K562 (cell line): ENCODE measurements around the gene SUSD5.

ENCODE experiments used
- CEBPB ChIP-seq: fragments of 450-650 bp; IDR thresholded peaks from 2 replicates; pipeline ENCODE4 v1.6.1; 2016; ENCODE audit warnings: missing genetic modification characterization, missing compliant biosample characterization
- CREB3L1 ChIP-seq: fragments of 450-650 bp; IDR thresholded peaks from 2 replicates; pipeline ENCODE4 v1.6.1; 2014; ENCODE audit warnings: low read depth, mild to moderate bottlenecking, moderate library complexity, borderline replicate concordance
- CTCF ChIP-seq, 3 experiments: IDR thresholded peaks in 2 of 3; conservative IDR thresholded peaks in 1 of 3; 2 replicates each; pipeline ENCODE4 v1.5.1; 2011 to 2012; ENCODE audit warnings: low read length in 3 of 3, mild to moderate bottlenecking in 3 of 3, control low read depth in 2 of 3, improper control_type of control experiment in 1 of 3, inconsistent platforms in 1 of 3, low read depth in 1 of 3, mixed read lengths in 1 of 3, moderate library complexity in 1 of 3; ENCODE audit not compliant: insufficient read depth in 2 of 3
- ETS1 ChIP-seq: conservative IDR thresholded peaks from 2 replicates; pipeline ENCODE4 v1.6.1; 2011; ENCODE audit warnings: low read depth, mild to moderate bottlenecking, low read length; ENCODE audit not compliant: control insufficient read depth
- GABPA ChIP-seq: fragments of 200-800 bp; sonication (Bioruptor generic); conservative IDR thresholded peaks from 2 replicates; pipeline ENCODE4 v1.6.1; 2016; ENCODE audit warnings: low read depth, missing genetic modification characterization, missing compliant biosample characterization
- HMGXB4 ChIP-seq: sonication (generic); formaldehyde crosslinking; IDR thresholded peaks from 2 replicates; pipeline ENCODE4 v1.8.1; 2023; ENCODE audit warnings: mild to moderate bottlenecking, missing genetic modification reagents
- MTA3 ChIP-seq: fragments of 450-650 bp; formaldehyde crosslinking; IDR thresholded peaks from 2 replicates; pipeline ENCODE4 v1.6.1; 2017; ENCODE audit warnings: mild to moderate bottlenecking, borderline replicate concordance
- POLR2A ChIP-seq: fragments of 450-650 bp; conservative IDR thresholded peaks from 2 replicates; pipeline ENCODE4 v1.6.1; 2016
- POLR2AphosphoS2 ChIP-seq: IDR thresholded peaks from 2 replicates; pipeline ENCODE4 v1.6.1; 2012; ENCODE audit warnings: low read length, improper control_type of control experiment
- TAF1 ChIP-seq: IDR thresholded peaks from 2 replicates; pipeline ENCODE4 v1.6.1; 2011; ENCODE audit warnings: mild to moderate bottlenecking, low read length, moderate library complexity; ENCODE audit not compliant: insufficient read depth, control insufficient read depth, severe bottlenecking; ENCODE audit errors: extremely low read depth
- ZFPM2 ChIP-seq: fragments of 250-450 bp; sonication (Bioruptor Pico); IDR thresholded peaks from 2 replicates; pipeline ENCODE4 v1.5.1; 2022; ENCODE audit warnings: mild to moderate bottlenecking
- ZNF740 ChIP-seq, 3 experiments: fragments of 200-800 bp in 1 of 3; sonication (Bioruptor generic) in 1 of 3; sonication (generic) in 1 of 3; formaldehyde crosslinking in 1 of 3; IDR thresholded peaks; 2 replicates each; pipeline versions ENCODE4 v1.6.1 to v1.8.0; 2016 to 2022; ENCODE audit warnings: mild to moderate bottlenecking in 2 of 3, missing compliant biosample characterization in 2 of 3, missing genetic modification characterization in 2 of 3, missing genetic modification reagents in 1 of 3

GRCh38 chr3:33215739-33216138 is 2.9 kb downstream of the SUSD5 start:
- TF ChIP-seq MTA3, result no peak
- no peak for TF ChIP-seq CEBPB
- TF ChIP-seq POLR2AphosphoS2, result no peak
- TF ChIP-seq ETS1, result no peak
- no peak for TF ChIP-seq ZFPM2 (CRISPR knock-in tag)
- no peak for TF ChIP-seq GABPA
- no peak for TF ChIP-seq POLR2A
- TF ChIP-seq TAF1, result no peak
- no peak for TF ChIP-seq ZNF740 (CRISPR knock-in tag; IDR thresholded peaks at IDR 0.05)
- no peak for TF ChIP-seq ZNF740 (tag; IDR thresholded peaks at IDR 0.05)
- no peak for TF ChIP-seq CTCF (IDR thresholded peaks at IDR 0.05 in 2 of 3, conservative IDR thresholded peaks at IDR 0.05 in 1 of 3; ENCODE audit: insufficient read depth in 2 of 3, low read depth in 1 of 3, low read length in 3 of 3)
- no peak for TF ChIP-seq HMGXB4 (CRISPR knock-in tag)
- no peak for TF ChIP-seq CREB3L1
